ENCODE measurements around the gene TGFBR3L.

Gene TGFBR3L

GRCh38 chr19:7904074-7905020, 10.3 kb upstream of the TGFBR3L start:
- Histone ChIP-seq H3K27me3 (replicated peaks; ENCODE audit: control insufficient read depth, insufficient read depth, low read length, poor library complexity, severe bottlenecking) (no peaks in the 10 kb centered on the region), H3K4me1 (ENCODE audit: control insufficient read depth, insufficient read depth, low read length, poor library complexity, severe bottlenecking) (peaks cover 22% of the 10 kb centered on the region), H3K27ac (ENCODE audit: insufficient read depth, low read length, poor library complexity, severe bottlenecking) (peak overlapping the region; percentile 85), H3K9me3 (ENCODE audit: control insufficient read depth, low read length) (no peaks in the 10 kb centered on the region), H3K4me3 (ENCODE audit: insufficient read depth, low read depth, low read length, poor library complexity, severe bottlenecking) (peak overlapping the region; percentile 68), H3K36me3 (ENCODE audit: control insufficient read depth, insufficient read depth, low read length) (peaks cover 17% of the 10 kb centered on the region)
- DNase-seq = peak; percentile 75 to 89 (median 77)

DNA sequence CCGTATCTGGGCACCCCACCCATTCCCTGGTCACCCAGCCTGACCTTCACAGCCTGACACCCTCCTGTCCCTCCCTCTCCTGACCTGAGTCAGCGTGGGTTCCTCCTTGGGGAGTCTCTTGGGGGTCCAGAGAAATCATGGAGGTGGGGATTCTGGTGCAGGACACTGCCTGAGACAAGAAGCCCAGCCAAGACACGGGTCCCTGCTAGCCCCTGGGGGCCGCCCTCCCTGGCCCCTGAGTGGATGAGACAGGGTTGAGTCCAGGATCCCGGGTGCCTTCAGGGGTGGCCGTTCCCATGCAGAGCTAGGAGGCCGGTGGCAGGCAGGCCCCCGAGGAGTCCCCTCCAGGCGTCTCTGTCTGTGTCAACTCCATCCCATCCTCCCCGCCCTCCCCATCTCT, 9.4 kb upstream of the TGFBR3L start:
- Histone ChIP-seq H3K4me3 (ENCODE audit: insufficient read depth, low read depth, low read length, poor library complexity, severe bottlenecking) (no peak overlapping the region), H3K4me1 (ENCODE audit: control insufficient read depth, insufficient read depth, low read length, poor library complexity, severe bottlenecking) (peaks cover 22% of the 10 kb centered on the region), H3K27me3 (replicated peaks; ENCODE audit: control insufficient read depth, insufficient read depth, low read length, poor library complexity, severe bottlenecking) (no peaks in the 10 kb centered on the region), H3K27ac (ENCODE audit: insufficient read depth, low read length, poor library complexity, severe bottlenecking) (no peak overlapping the region), H3K9me3 (ENCODE audit: control insufficient read depth, low read length) (no peaks in the 10 kb centered on the region), H3K36me3 (ENCODE audit: control insufficient read depth, insufficient read depth, low read length) (peaks cover 26% of the 10 kb centered on the region)
- no peak for DNase-seq

- Histone ChIP-seq H3K36me3 (ENCODE audit: control insufficient read depth, insufficient read depth, low read length) (peaks cover 32% of the 10 kb centered on the region), H3K27me3 (replicated peaks; ENCODE audit: control insufficient read depth, insufficient read depth, low read length, poor library complexity, severe bottlenecking) (no peaks in the 10 kb centered on the region), H3K4me1 (ENCODE audit: control insufficient read depth, insufficient read depth, low read length, poor library complexity, severe bottlenecking) (peaks cover 22% of the 10 kb centered on the region), H3K9me3 (ENCODE audit: control insufficient read depth, low read length) (no peaks in the 10 kb centered on the region), H3K4me3 (ENCODE audit: insufficient read depth, low read depth, low read length, poor library complexity, severe bottlenecking) (no peak overlapping the region), H3K27ac (ENCODE audit: insufficient read depth, low read length, poor library complexity, severe bottlenecking) (no peak overlapping the region)
- no peak for DNase-seq
These were observed 8.8 kb upstream of the TGFBR3L start for GRCh38 chr19:7905859-7906258.

DNA sequence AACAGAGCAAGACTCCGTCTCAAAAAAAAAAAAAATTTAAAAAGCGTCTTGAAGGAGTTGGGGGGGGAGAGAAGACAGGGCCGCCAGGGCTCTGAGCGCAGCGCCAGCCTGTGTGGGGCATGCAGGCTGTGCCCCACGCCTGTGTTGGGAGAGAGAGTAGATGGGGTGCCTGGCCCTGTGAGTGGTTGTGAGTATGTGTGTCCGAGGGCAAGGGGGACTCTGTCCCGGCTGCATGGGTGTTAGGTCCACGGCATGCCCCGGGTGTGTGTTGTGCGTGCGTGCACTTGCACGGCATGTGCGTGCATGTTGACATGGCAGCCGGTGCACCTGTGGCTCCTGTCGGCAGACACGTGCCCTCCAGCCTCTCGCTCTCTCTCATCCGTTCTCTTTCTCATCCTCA, 7.5 kb upstream of the TGFBR3L start:
- H3K27me3 ChIP-seq (replicated peaks; ENCODE audit: control insufficient read depth, insufficient read depth, low read length, poor library complexity, severe bottlenecking) = no peaks in the 10 kb centered on the region
- peaks cover 22% of the 10 kb centered on the region for H3K4me1 ChIP-seq (ENCODE audit: control insufficient read depth, insufficient read depth, low read length, poor library complexity, severe bottlenecking)
- H3K4me3 ChIP-seq (ENCODE audit: insufficient read depth, low read depth, low read length, poor library complexity, severe bottlenecking) = no peak overlapping the region
- H3K27ac ChIP-seq (ENCODE audit: insufficient read depth, low read length, poor library complexity, severe bottlenecking) = no peak overlapping the region
- no peak for DNase-seq
- no peaks in the 10 kb centered on the region for H3K9me3 ChIP-seq (ENCODE audit: control insufficient read depth, low read length)
- H3K36me3 ChIP-seq (ENCODE audit: control insufficient read depth, insufficient read depth, low read length) = peaks cover 45% of the 10 kb centered on the region

- Histone ChIP-seq H3K27ac (ENCODE audit: insufficient read depth, low read length, poor library complexity, severe bottlenecking) (no peak overlapping the region), H3K4me1 (ENCODE audit: control insufficient read depth, insufficient read depth, low read length, poor library complexity, severe bottlenecking) (peaks cover 21% of the 10 kb centered on the region), H3K36me3 (ENCODE audit: control insufficient read depth, insufficient read depth, low read length) (peaks cover 47% of the 10 kb centered on the region), H3K9me3 (ENCODE audit: control insufficient read depth, low read length) (no peaks in the 10 kb centered on the region), H3K4me3 (ENCODE audit: insufficient read depth, low read depth, low read length, poor library complexity, severe bottlenecking) (no peak overlapping the region), H3K27me3 (replicated peaks; ENCODE audit: control insufficient read depth, insufficient read depth, low read length, poor library complexity, severe bottlenecking) (no peaks in the 10 kb centered on the region)
- DNase-seq = no peak
These were observed 7.1 kb upstream of the TGFBR3L start for GRCh38 chr19:7907544-7907943.

DNA sequence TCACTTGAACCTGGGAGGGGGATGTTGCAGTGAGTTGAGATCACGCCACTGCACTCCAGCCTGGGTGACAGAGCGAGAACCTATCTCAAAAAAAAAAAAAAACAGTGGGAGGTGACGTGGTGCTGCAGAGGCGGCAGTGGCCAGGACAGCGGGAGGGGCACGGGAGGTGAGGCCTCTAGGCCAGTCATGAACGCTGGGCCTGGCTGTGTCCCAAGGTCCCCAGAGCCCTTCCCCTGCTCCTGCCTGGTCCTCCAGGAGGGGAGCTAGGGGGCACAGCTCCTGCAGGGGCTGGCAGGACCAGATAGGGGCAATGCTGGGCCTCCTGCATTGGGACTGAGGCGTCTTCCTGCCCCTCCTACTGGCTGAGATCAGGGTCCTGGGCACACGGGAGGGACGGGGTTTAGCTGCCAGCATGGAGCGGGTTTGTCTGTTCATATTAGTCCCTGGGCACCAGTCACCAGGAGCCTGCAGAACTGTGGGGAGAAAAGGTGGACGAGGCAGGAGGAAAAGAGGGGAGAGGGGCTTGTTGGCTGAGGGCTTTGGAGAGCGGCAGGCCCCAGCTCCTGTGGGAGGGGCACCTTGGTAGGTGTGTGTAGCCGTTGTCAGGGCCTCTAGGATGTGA, 6.4 kb upstream of the TGFBR3L start:
- H3K27ac ChIP-seq (ENCODE audit: insufficient read depth, low read length, poor library complexity, severe bottlenecking) = no peak overlapping the region
- no peaks in the 10 kb centered on the region for H3K9me3 ChIP-seq (ENCODE audit: control insufficient read depth, low read length)
- H3K27me3 ChIP-seq (replicated peaks; ENCODE audit: control insufficient read depth, insufficient read depth, low read length, poor library complexity, severe bottlenecking) = no peaks in the 10 kb centered on the region
- H3K4me3 ChIP-seq (ENCODE audit: insufficient read depth, low read depth, low read length, poor library complexity, severe bottlenecking) = no peak overlapping the region
- H3K4me1 ChIP-seq (ENCODE audit: control insufficient read depth, insufficient read depth, low read length, poor library complexity, severe bottlenecking) = peaks cover 15% of the 10 kb centered on the region
- peaks cover 53% of the 10 kb centered on the region for H3K36me3 ChIP-seq (ENCODE audit: control insufficient read depth, insufficient read depth, low read length)
- no peak for DNase-seq

- H3K9me3 ChIP-seq (ENCODE audit: control insufficient read depth, low read length) = no peaks in the 10 kb centered on the region
- H3K4me1 ChIP-seq (ENCODE audit: control insufficient read depth, insufficient read depth, low read length, poor library complexity, severe bottlenecking) = peaks cover 13% of the 10 kb centered on the region
- no peak overlapping the region for H3K27ac ChIP-seq (ENCODE audit: insufficient read depth, low read length, poor library complexity, severe bottlenecking)
- no peak for DNase-seq
- no peaks in the 10 kb centered on the region for H3K27me3 ChIP-seq (replicated peaks; ENCODE audit: control insufficient read depth, insufficient read depth, low read length, poor library complexity, severe bottlenecking)
- no peak overlapping the region for H3K4me3 ChIP-seq (ENCODE audit: insufficient read depth, low read depth, low read length, poor library complexity, severe bottlenecking)
- H3K36me3 ChIP-seq (ENCODE audit: control insufficient read depth, insufficient read depth, low read length) = peaks cover 53% of the 10 kb centered on the region
These were observed 5.7 kb upstream of the TGFBR3L start for GRCh38 chr19:7908742-7909461.

GRCh38 chr19:7909471-7910067, 5.1 kb upstream of the TGFBR3L start:
- Histone ChIP-seq H3K36me3 (ENCODE audit: control insufficient read depth, insufficient read depth, low read length) (peaks cover 53% of the 10 kb centered on the region), H3K4me3 (ENCODE audit: insufficient read depth, low read depth, low read length, poor library complexity, severe bottlenecking) (no peak overlapping the region)
- DNase-seq = no peak

GRCh38 chr19:7910321-7911161, 4.1 kb upstream of the TGFBR3L start:
- H3K27me3 ChIP-seq (replicated peaks; ENCODE audit: control insufficient read depth, insufficient read depth, low read length, poor library complexity, severe bottlenecking) = peaks cover under 1% of the 10 kb centered on the region
- H3K9me3 ChIP-seq (ENCODE audit: control insufficient read depth, low read length) = no peaks in the 10 kb centered on the region
- H3K27ac ChIP-seq (ENCODE audit: insufficient read depth, low read length, poor library complexity, severe bottlenecking) = no peak overlapping the region
- peaks cover 52% of the 10 kb centered on the region for H3K36me3 ChIP-seq (ENCODE audit: control insufficient read depth, insufficient read depth, low read length)
- H3K4me3 ChIP-seq (ENCODE audit: insufficient read depth, low read depth, low read length, poor library complexity, severe bottlenecking) = no peak overlapping the region
- peaks cover 2% of the 10 kb centered on the region for H3K4me1 ChIP-seq (ENCODE audit: control insufficient read depth, insufficient read depth, low read length, poor library complexity, severe bottlenecking)
- no peak for DNase-seq

More at GRCh38 chr19:7909471-7910067, 5.1 kb upstream of the TGFBR3L start:
- H3K4me1 ChIP-seq (ENCODE audit: control insufficient read depth, insufficient read depth, low read length, poor library complexity, severe bottlenecking) = peaks cover 9% of the 10 kb centered on the region
- H3K9me3 ChIP-seq (ENCODE audit: control insufficient read depth, low read length) = no peaks in the 10 kb centered on the region
- no peaks in the 10 kb centered on the region for H3K27me3 ChIP-seq (replicated peaks; ENCODE audit: control insufficient read depth, insufficient read depth, low read length, poor library complexity, severe bottlenecking)
- no peak overlapping the region for H3K27ac ChIP-seq (ENCODE audit: insufficient read depth, low read length, poor library complexity, severe bottlenecking)
